ENCODE data around the gene FHOD3. TPM values are rescaled to one million over a fixed set of nuclear protein-coding genes. Genes with fewer than 3 reads are reported as not detected.

FHOD3 gene
- total RNA-seq, 1 experiment from 2014 or later, result 0.34 TPM

GRCh38 chr18:36305375-36305774 is 7.9 kb downstream of the FHOD3 start:
- Histone ChIP-seq H3K4me1 (ENCODE audit: insufficient read depth, low read length, poor library complexity, severe bottlenecking) (no peaks in the 10 kb centered on the region), H3K27me3 (replicated peaks; ENCODE audit: insufficient read depth, low read depth, low read length, poor library complexity) (peaks cover 66% of the 10 kb centered on the region), H3K4me3 (ENCODE audit: low read depth, low read length, poor library complexity, severe bottlenecking) (no peak overlapping the region), H3K27ac (ENCODE audit: low read depth, low read length, poor library complexity, severe bottlenecking) (no peak overlapping the region), H3K9me3 (ENCODE audit: low read depth, low read length, poor library complexity, severe bottlenecking) (no peaks in the 10 kb centered on the region), H3K36me3 (ENCODE audit: insufficient read depth, low read length, poor library complexity, severe bottlenecking) (no peaks in the 10 kb centered on the region)
- ChIA-PET CTCF (no interaction called here), POLR2A (ENCODE audit: low non-redundant PET) (no interaction called here)
- BruUV-seq (replicated peaks), result no TSS peak
- TF ChIP-seq CTCF (conservative IDR thresholded peaks at IDR 0.05; ENCODE audit: low read depth, low read length) (no peak), EZH2 (IDR thresholded peaks at IDR 0.05; ENCODE audit: borderline replicate concordance, low read depth, low read length, poor library complexity, severe bottlenecking) (no peak)
- DNase-seq (ENCODE audit: low spot score), result no peak
- intact Hi-C loops (cut with micrococcal nuclease; ENCODE audit: unreplicated experiment), result no loop called here

- H3K4me3 ChIP-seq (ENCODE audit: low read depth, low read length, poor library complexity, severe bottlenecking), result no peak overlapping the region
- TF ChIP-seq EZH2 (IDR thresholded peaks at IDR 0.05; ENCODE audit: borderline replicate concordance, low read depth, low read length, poor library complexity, severe bottlenecking), result no peak
- peaks cover 52% of the 10 kb centered on the region for H3K27me3 ChIP-seq (replicated peaks; ENCODE audit: insufficient read depth, low read depth, low read length, poor library complexity)
- POLR2A ChIA-PET (ENCODE audit: low non-redundant PET), result no interaction called here
- CTCF ChIA-PET, result no interaction called here
- intact Hi-C loops (cut with micrococcal nuclease; ENCODE audit: unreplicated experiment), result no loop called here
- no peak for DNase-seq (ENCODE audit: low spot score)
- no TSS peak for BruUV-seq (replicated peaks)
- no peaks in the 10 kb centered on the region for H3K4me1 ChIP-seq (ENCODE audit: insufficient read depth, low read length, poor library complexity, severe bottlenecking)
- no peaks in the 10 kb centered on the region for H3K36me3 ChIP-seq (ENCODE audit: insufficient read depth, low read length, poor library complexity, severe bottlenecking)
- no peak overlapping the region for H3K27ac ChIP-seq (ENCODE audit: low read depth, low read length, poor library complexity, severe bottlenecking)
- H3K9me3 ChIP-seq (ENCODE audit: low read depth, low read length, poor library complexity, severe bottlenecking), result no peaks in the 10 kb centered on the region
These were observed 10.0 kb downstream of the FHOD3 start for GRCh38 chr18:36307513-36307912.

GRCh38 chr18:36308711-36309435 is 11.4 kb downstream of the FHOD3 start:
- DNase-seq (ENCODE audit: low spot score), result no peak
- BruUV-seq (replicated peaks), result no TSS peak
- H3K9me3 ChIP-seq (ENCODE audit: low read depth, low read length, poor library complexity, severe bottlenecking), result no peaks in the 10 kb centered on the region
- H3K27me3 ChIP-seq (replicated peaks; ENCODE audit: insufficient read depth, low read depth, low read length, poor library complexity), result peaks cover 42% of the 10 kb centered on the region
- TF ChIP-seq EZH2 (IDR thresholded peaks at IDR 0.05; ENCODE audit: borderline replicate concordance, low read depth, low read length, poor library complexity, severe bottlenecking) (no peak), CTCF (conservative IDR thresholded peaks at IDR 0.05; ENCODE audit: low read depth, low read length) (no peak)
- H3K4me3 ChIP-seq (ENCODE audit: low read depth, low read length, poor library complexity, severe bottlenecking), result no peak overlapping the region
- intact Hi-C loops (cut with micrococcal nuclease; ENCODE audit: unreplicated experiment), result no loop called here
- no peaks in the 10 kb centered on the region for H3K4me1 ChIP-seq (ENCODE audit: insufficient read depth, low read length, poor library complexity, severe bottlenecking)
- CTCF ChIA-PET, result no interaction called here
- POLR2A ChIA-PET (ENCODE audit: low non-redundant PET), result no interaction called here
- H3K27ac ChIP-seq (ENCODE audit: low read depth, low read length, poor library complexity, severe bottlenecking), result no peak overlapping the region
- H3K36me3 ChIP-seq (ENCODE audit: insufficient read depth, low read length, poor library complexity, severe bottlenecking), result no peaks in the 10 kb centered on the region

Measured in A673 (cell line).